HG02571 (cell line): Measurements from ENCODE around the gene ACOX1.

Source experiments
- ATAC-seq: cut with Tn5 transposase; IDR thresholded peaks from one replicate; pipeline ENCODE4 v1.9.1; 2021; ENCODE audit warnings: mild to moderate bottlenecking, moderate library complexity; ENCODE audit not compliant: unreplicated experiment

ACOX1 gene

DNA sequence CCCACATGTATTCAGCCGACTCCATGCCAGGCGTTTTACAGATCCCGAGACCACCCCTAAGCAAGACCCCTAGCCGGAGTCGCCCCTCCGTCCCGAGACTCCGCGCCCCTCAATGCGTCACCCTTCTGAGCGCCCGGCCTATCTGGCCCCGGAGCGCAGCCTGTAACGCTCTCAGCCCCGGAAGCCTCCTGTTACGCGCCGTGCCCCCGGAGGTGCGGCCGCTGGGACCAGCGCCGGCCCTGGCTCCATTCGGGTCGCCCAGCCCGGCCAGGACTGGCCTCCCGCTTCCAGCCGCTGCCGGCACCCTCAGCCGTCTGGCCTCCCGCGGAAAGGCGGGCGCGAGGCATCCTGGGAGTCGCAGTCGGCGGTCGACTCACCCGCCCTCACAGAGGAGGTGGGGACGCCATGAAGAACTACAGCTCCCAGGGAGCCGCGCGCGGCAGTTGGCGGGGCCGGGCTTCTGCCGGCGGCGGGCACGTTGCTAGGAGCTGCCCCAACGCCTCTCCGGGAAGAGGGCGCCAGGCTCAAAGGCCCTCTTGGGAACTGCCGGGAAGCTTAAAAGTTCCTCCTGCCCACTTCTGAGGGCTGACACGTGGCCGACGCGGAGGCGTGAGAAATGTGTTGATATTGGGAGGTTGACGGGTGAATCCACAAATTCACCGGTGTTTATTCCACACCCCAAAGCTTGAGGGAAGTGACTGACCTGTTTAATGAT is 38.1 kb downstream of the ACOX1 start, which contains the start of gene FBF1:
FBF1 (minus strand) TSS at position 316 of the 715 bp plus-strand sequence. CDS start 2,893 bp downstream, outside the sequence.
- peak; percentile 96 for ATAC-seq

GRCh38 chr17:75937652-75938051 is 41.3 kb downstream of the ACOX1 start:
- no peak for ATAC-seq

DNA sequence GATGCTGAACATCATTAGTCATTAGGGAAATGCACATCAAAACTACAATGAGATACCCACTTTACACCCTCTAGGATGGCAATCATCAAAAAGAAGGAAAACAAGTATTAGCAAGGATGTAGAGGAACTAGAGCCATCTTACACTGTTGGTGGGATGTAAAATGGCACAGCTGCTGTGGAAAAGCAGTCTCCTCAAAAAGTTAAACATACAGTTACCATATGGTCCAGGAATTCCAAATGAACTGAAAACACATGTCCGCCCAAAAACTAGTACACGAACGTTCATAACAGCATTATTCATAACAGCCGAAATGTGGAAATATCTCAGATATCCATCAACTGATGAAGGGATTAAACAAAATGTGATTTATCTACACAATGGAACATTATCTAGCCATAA is 45.2 kb downstream of the ACOX1 start:
- no peak for ATAC-seq

GRCh38 chr17:75932852-75933251 is 46.1 kb downstream of the ACOX1 start:
- ATAC-seq, result no peak

DNA sequence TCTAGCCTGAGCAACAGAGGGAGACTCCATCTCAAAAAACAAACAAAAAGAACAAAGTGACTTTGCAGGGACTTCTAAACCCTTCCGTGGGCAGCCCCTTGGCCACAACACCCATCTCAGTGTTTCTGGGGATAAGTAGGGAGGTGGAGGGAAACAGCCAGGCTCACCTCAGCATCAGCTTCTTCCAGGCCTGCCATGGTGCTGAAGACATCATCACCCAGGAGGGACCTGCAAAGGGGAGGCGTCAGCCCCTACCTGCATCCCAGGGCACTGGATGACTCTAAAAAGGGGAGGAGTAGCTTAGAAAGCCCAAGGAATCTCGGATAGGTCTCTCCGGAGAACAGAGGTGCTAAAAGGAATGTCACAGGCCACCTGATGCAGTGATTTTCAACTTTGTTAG is 47.9 kb downstream of the ACOX1 start:
- ATAC-seq, result no peak

DNA sequence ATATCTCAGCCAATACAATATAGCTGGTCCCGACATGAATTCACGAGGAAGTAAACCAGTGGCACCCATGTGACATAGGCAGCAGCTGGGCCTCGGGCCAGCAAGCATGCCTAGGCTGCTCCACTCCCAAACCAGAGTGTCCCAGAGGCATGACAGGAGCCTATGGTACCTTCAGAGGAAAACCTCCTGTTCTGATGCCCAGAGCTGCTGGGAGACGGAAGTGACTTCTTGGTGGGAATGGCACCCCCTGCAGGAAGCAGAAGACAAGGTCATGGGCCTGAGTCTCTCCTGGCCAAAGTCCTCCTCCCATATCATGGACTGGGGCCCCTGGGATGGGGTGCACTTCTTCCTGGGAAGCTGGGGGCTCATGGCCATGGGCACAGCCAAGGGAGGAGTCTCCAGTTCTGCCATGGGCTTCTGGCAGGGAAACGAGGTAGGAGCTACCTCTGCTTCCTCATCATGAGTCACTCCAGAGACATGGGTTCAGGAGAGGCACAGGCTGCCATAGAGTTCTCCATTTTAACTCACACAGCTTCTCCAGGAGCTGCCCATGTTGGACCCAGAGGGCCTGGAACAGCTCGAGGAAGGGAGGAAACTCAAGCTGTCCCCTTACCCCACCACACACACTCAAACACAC is 51.6 kb downstream of the ACOX1 start:
- no peak for ATAC-seq

DNA sequence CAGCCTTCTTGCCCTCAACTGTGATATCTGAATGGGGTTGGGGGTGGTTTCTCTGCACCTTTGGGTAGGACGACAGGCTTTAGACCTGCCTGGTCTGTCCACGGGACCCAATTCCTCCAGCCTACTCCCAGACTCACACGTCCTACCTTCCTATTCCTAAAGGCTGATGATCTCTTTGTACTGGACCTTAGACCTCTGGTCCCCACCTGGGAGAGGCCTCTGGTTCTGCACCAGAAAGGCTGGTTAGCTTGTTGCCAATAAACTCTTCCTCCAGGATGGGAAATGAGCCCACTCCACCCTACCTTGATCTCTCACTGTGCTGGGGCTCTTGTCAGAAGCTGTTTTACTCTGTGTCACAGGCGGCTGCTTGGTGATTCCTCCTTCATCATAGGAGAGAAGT is 52.5 kb downstream of the ACOX1 start:
- no peak for ATAC-seq

DNA sequence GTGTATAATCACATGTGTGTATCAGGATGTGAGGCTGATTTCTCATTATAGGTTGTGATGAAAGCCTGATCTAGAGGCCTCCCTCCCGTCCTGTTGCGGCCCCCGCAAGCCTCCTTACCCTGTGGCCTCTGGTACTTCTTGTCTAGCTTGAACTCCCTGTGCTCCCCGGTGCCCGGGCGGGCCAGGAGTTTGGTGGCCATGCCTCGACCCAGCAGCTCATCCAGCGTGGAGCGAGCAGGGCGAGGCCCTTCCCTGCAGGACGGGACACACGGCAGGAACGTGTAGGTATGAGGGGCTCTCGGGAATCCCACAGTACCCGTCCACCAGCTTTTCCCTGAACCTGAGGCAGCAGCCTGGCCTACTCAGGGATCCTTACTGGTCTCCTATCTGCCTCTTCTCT is 53.1 kb downstream of the ACOX1 start:
- no peak for ATAC-seq

DNA sequence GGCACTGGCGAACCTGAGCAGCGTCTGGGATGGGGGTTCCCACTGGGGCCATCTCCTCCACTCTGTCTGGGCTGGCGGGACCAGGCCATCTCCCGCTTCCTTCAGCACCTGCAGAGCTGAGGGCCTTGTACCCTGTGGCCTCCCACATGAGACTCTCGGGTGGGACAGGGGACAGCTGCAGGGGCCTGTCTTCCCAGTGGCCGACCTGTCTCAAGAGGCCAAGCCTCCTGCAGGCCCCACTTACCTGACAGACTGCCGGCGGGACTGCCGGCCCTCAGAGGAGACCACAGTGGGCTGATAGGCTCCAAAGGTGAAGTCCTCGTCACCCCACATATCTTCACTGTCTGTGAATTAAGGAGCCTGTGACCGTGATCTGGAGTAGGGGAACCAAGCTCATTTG is 53.9 kb downstream of the ACOX1 start:
- ATAC-seq, result no peak

DNA sequence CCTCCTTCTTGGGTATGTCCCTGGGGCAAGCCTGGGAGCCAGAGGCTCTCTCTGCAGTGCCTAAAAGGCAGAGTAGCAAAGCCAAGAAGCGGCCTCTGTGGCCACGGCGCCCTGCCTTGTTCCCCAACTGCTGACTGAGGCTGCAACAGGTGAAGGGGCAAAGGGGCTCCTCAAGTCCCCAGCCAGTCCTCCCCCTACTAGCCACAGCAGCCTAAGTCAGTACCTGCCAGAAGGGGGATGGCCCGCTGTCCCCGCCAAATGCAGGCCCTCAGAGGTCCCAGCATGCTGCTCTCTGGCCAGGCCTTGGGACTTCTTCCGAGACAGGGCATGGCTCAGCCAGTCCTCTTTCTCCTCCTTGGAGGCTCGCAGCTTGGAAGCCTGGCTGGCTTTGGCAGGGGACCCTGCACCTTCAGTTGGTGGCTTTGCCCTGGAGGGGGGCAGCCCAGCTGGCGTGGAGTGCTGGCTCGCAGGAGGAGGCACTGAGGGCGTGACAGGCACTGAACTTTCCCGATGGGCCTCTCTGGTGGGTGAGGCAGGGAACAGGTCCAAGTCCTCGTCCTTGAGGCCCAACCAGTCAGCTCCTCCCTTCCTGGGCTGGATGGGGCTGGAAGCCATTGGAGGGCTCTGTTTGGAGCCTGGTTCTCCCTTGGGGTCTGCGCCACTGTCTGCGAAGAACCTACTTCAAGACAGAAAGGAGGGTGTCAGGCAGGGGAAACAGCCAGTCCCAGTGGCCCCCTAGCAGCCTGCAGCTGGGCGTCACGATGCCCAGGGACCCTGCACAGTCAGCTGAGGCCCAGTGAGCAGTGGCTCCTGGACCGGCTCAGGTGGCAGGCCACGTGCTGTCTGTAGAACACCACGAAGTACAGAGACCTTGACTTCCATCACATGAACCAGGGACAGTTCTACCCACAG is 55.7 kb downstream of the ACOX1 start:
- no peak for ATAC-seq

DNA sequence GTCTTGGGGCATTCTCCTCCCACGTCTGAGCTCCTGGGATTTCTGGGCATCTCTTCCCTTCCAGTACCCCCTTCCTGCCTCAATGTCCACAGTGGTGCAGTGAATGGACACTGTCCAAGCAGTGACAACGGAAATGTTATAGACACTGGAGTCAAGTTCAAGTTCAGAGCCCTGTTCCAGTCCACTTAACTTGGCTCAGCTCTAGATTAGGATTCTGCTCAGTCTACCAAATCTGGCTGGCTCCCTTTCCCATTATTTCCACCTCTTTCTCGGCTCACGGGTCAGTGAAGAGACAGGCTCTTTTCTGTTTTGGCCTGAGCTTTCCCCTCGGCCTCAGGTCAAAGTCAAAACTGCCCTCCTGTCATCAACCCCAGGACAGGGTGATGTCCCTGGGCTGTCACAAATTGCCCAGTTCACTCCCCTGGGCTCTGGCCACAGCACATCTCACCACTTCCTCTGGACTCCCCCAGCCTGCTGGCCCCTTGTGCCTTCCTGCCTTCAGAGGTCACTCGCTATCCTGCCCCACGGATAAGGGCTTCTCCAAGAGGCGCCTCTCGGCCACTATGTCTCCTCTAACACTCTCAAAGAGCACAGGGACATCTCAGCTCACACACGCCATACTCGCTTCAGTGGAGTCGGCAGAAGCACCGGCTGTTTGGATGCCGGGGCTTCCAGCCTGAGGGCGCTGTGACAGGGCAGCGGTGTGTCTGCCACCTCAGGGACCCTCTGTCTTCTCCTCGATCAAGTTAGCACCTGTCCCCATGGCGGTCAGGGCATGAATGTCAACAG is 56.6 kb downstream of the ACOX1 start:
- ATAC-seq, result no peak

- ATAC-seq, result no peak
These were observed 57.4 kb downstream of the ACOX1 start for GRCh38 chr17:75921596-75921995.

- ATAC-seq, result no peak
These were observed 58.9 kb downstream of the ACOX1 start for GRCh38 chr17:75920045-75920560.

- ATAC-seq, result no peak
These were observed 59.4 kb downstream of the ACOX1 start for GRCh38 chr17:75919611-75920010.

- no peak for ATAC-seq
These were observed 61.0 kb downstream of the ACOX1 start for GRCh38 chr17:75917917-75918445.

DNA sequence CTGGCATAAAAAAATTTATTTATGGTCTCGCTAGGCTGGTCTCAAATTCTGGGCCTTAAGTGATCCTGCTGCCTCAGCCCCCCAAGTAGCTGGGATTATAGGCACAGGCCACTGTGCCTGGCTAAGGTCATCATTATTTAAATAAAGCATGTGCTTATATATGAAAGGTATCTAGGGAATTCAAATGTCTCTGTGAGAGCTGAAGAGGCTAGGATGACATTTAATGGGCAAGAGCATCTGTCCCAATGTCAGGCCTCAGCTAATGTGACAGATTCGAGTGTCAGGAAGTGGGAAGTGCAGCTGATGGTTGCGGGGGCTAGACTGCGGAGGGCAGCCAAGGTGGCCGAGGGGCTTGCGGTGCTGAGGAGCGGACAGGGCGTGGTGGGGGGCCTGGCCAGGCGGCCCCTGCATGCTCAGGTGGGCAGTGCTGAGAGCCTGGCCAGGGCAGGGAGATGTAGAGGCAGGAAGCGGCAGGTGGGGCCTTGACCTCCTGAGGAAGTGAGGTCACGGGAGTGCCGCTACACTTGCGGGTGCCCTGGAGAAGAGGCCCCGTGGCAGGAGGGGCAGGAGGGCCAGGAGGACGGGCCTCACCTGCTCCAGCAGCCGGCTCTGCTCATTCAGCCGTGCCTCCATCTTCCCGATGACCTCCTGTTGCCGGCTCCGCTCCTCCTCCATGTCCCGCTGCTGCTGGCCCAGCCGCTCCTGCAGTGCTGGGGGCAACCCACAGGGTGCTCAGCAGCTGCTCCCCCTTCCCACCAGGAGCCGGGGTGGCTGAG is 61.6 kb downstream of the ACOX1 start:
- ATAC-seq, result no peak

- no peak for ATAC-seq
These were observed 63.7 kb downstream of the ACOX1 start for GRCh38 chr17:75915268-75915667.

DNA sequence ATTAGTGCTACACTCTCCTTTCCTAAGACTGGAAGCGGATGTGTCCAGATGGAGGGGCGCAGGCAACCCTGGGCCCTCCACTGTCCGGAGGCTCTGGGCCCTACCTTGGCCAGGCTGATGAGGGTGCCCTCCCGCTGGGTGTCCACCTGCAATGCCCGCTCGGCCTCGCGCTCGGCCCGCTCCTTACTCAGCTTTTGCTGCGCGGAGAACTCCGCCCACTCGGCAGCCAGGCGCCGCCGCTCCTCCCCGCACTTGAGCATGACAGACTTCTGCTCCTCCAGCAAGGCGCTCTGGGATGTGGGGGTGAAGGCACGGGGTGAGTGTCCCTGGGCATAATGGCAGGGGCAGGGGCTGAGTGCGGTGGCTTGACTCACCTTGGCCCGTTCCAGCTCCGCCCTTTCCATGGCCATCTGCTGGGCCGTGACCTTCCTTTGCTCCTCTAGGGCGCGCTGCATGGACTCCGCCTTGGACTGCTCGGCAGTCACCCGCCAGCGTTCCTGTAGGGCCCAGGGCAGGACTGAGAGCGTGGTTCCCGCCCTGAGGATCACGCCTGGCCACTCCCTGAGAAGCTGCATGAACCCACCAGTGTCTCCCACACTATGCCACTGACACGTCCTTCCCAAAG is 64.2 kb downstream of the ACOX1 start:
- ATAC-seq, result no peak
